IMR-90 (cell line): ENCODE results near the gene SLIT1. TPM values are rescaled to one million over a fixed set of nuclear protein-coding genes. Genes with fewer than 3 reads are reported as not detected.

ENCODE experiments used
- ATAC-seq: fragments of 200-7000 bp; cut with Tn5 transposase; 2 replicates; pipeline ENCODE4 v1.9.1; 2020; ENCODE audit warnings: low read depth, mild to moderate bottlenecking, moderate library complexity
- BruUV-seq: library from RNA; stranded (reverse); fragments of 400-500 nt; replicated peaks from 2 replicates; lab custom pipeline; 2021; lab: Mats Ljungman, UMichigan
- CTCF ChIA-PET: fragments of 300-600 bp; formaldehyde crosslinking; extraction: SDS; loops from one replicate; lab custom pipeline; 2021; ENCODE audit warnings: antibody characterized with exemption; lab: Yijun Ruan, JAX
- POLR2A ChIA-PET: fragments of 300-600 bp; sonication (Branson Sonifier 250); formaldehyde crosslinking; loops from one replicate; lab custom pipeline; 2022; ENCODE audit warnings: antibody characterized with exemption; ENCODE audit not compliant: unreplicated experiment; lab: Charles Lee
- DNase-seq: peaks from one replicate; pipeline ENCODE4 v3.0.0; 2013
- H2AFZ ChIP-seq: replicated peaks from 2 replicates; pipeline ENCODE3; 2013; ENCODE audit warnings: low read length, mild to moderate bottlenecking; ENCODE audit not compliant: poor library complexity
- H2AK5ac ChIP-seq: 2 replicates; pipeline ENCODE4 v1.6.1; 2013; ENCODE audit warnings: low read depth, low read length, inconsistent platforms
- H2AK9ac ChIP-seq: replicated peaks from 2 replicates; pipeline ENCODE3; 2013; ENCODE audit warnings: mild to moderate bottlenecking, low read depth, low read length, moderate library complexity; ENCODE audit not compliant: poor library complexity
- H2BK120ac ChIP-seq: 2 replicates; pipeline ENCODE4 v1.6.1; 2013; ENCODE audit warnings: low read depth, low read length, inconsistent platforms
- H2BK15ac ChIP-seq: 3 replicates; pipeline ENCODE4 v1.6.1; 2013; ENCODE audit warnings: low read depth, low read length, inconsistent platforms
- H2BK20ac ChIP-seq: 2 replicates; pipeline ENCODE4 v1.6.1; 2013; ENCODE audit warnings: low read depth, mild to moderate bottlenecking, inconsistent platforms, low read length, moderate library complexity
- H2BK5ac ChIP-seq: 2 replicates; pipeline ENCODE4 v1.6.1; 2013; ENCODE audit warnings: mild to moderate bottlenecking, low read depth, low read length, inconsistent platforms; ENCODE audit not compliant: poor library complexity, severe bottlenecking
- H3K14ac ChIP-seq: replicated peaks from 2 replicates; pipeline ENCODE4 v1.6.1; 2013; ENCODE audit warnings: low read depth, low read length, inconsistent platforms
- H3K18ac ChIP-seq: 2 replicates; pipeline ENCODE4 v1.6.1; 2013; ENCODE audit warnings: low read depth, low read length, control low read depth
- H3K23ac ChIP-seq: 2 replicates; pipeline ENCODE4 v1.6.1; 2013; ENCODE audit warnings: low read depth, low read length, inconsistent platforms
- H3K27ac ChIP-seq: 2 replicates; pipeline ENCODE4 v1.5.1; 2013; ENCODE audit warnings: mild to moderate bottlenecking, control low read depth, low read length; ENCODE audit not compliant: insufficient read depth
- H3K27me3 ChIP-seq: 2 replicates; pipeline ENCODE4 v1.6.1; 2013; ENCODE audit warnings: low read length; ENCODE audit not compliant: control insufficient read depth, insufficient read depth
- H3K36me3 ChIP-seq: 2 replicates; pipeline ENCODE4 v1.6.1; 2013; ENCODE audit warnings: low read length, mixed read lengths; ENCODE audit not compliant: control insufficient read depth, insufficient read depth
- H3K4ac ChIP-seq: 2 replicates; pipeline ENCODE4 v1.6.1; 2013; ENCODE audit warnings: low read depth, low read length, inconsistent platforms
- H3K4me1 ChIP-seq: 2 replicates; pipeline ENCODE4 v1.6.1; 2013; ENCODE audit warnings: low read length, mixed read lengths; ENCODE audit not compliant: control insufficient read depth, insufficient read depth
- H3K4me2 ChIP-seq: 2 replicates; pipeline ENCODE4 v1.6.1; 2013; ENCODE audit warnings: low read depth, mild to moderate bottlenecking, control low read depth, low read length, moderate library complexity
- H3K4me3 ChIP-seq: 2 replicates; pipeline ENCODE4 v1.5.1; 2013; ENCODE audit warnings: low read depth, mild to moderate bottlenecking, control low read depth, low read length, moderate library complexity; ENCODE audit not compliant: insufficient read depth
- H3K56ac ChIP-seq: 2 replicates; pipeline ENCODE4 v1.6.1; 2013; ENCODE audit warnings: low read length, inconsistent platforms; ENCODE audit not compliant: insufficient read depth; ENCODE audit errors: extremely low read depth
- H3K79me1 ChIP-seq, 2 experiments: 2 replicates each; pipeline ENCODE4 v1.6.1; 2013; ENCODE audit warnings: low read length in 2 of 2, inconsistent platforms in 1 of 2, low read depth in 1 of 2
- H3K9ac ChIP-seq: 2 replicates; pipeline ENCODE4 v1.6.1; 2013; ENCODE audit warnings: low read depth, low read length, control low read depth
- H3K9me1 ChIP-seq: 2 replicates; pipeline ENCODE4 v1.6.1; 2013; ENCODE audit warnings: low read length, inconsistent platforms; ENCODE audit not compliant: insufficient read depth
- H3K9me3 ChIP-seq: 2 replicates; pipeline ENCODE4 v1.6.1; 2013; ENCODE audit warnings: low read length; ENCODE audit not compliant: control insufficient read depth, insufficient read depth
- H4K20me1 ChIP-seq: 2 replicates; pipeline ENCODE4 v1.6.1; 2013; ENCODE audit warnings: low read length, inconsistent platforms; ENCODE audit not compliant: insufficient read depth
- H4K5ac ChIP-seq: 2 replicates; pipeline ENCODE4 v1.6.1; 2013; ENCODE audit warnings: mild to moderate bottlenecking, low read depth, low read length, control low read depth
- H4K8ac ChIP-seq, 2 experiments: 2 replicates each; pipeline ENCODE4 v1.6.1; 2013; ENCODE audit warnings: low read depth in 2 of 2, low read length in 2 of 2, control low read depth in 1 of 2, inconsistent platforms in 1 of 2
- H4K91ac ChIP-seq: 2 replicates; pipeline ENCODE4 v1.6.1; 2013; ENCODE audit warnings: low read depth, low read length, inconsistent platforms; ENCODE audit not compliant: insufficient read depth
- BHLHE40 ChIP-seq: fragments of 150-350 bp; IDR thresholded peaks from 2 replicates; pipeline ENCODE4 v1.6.1; 2016; ENCODE audit warnings: mild to moderate bottlenecking, low read depth, low read length
- CEBPB ChIP-seq: IDR thresholded peaks from 2 replicates; pipeline ENCODE4 v1.6.1; 2012; ENCODE audit warnings: low read depth, low read length, improper control_type of control experiment
- CHD1 ChIP-seq: IDR thresholded peaks from 2 replicates; pipeline ENCODE4 v1.6.1; 2012; ENCODE audit warnings: low read depth, low read length, improper control_type of control experiment
- ELK1 ChIP-seq: fragments of 150-350 bp; IDR thresholded peaks from 2 replicates; pipeline ENCODE4 v1.6.1; 2016; ENCODE audit warnings: low read depth, mild to moderate bottlenecking, low read length, moderate library complexity, borderline replicate concordance
- FOS ChIP-seq: fragments of 150-350 bp; IDR thresholded peaks from 2 replicates; pipeline ENCODE4 v1.6.1; 2016; ENCODE audit warnings: low read depth, low read length
- MAFK ChIP-seq: IDR thresholded peaks from 2 replicates; pipeline ENCODE4 v1.6.1; 2012; ENCODE audit warnings: low read depth, low read length, improper control_type of control experiment
- MAZ ChIP-seq: IDR thresholded peaks from 2 replicates; pipeline ENCODE4 v1.6.1; 2012; ENCODE audit warnings: low read depth, mild to moderate bottlenecking, low read length, improper control_type of control experiment, moderate library complexity, borderline replicate concordance
- MXI1 ChIP-seq: IDR thresholded peaks from 2 replicates; pipeline ENCODE4 v1.6.1; 2012; ENCODE audit warnings: low read depth, mild to moderate bottlenecking, low read length, moderate library complexity, borderline replicate concordance
- NFE2L2 ChIP-seq: fragments of 150-350 bp; IDR thresholded peaks from 2 replicates; pipeline ENCODE4 v1.6.1; 2016; ENCODE audit warnings: low read depth, mild to moderate bottlenecking, low read length
- RAD21 ChIP-seq: IDR thresholded peaks from 2 replicates; pipeline ENCODE4 v1.6.1; 2012; ENCODE audit warnings: low read length, improper control_type of control experiment
- RFX5 ChIP-seq: IDR thresholded peaks from 2 replicates; pipeline ENCODE4 v1.8.0; 2012; ENCODE audit warnings: low read depth, mild to moderate bottlenecking, low read length, moderate library complexity
- WGBS, 2 experiments: methylation state at CpG; one replicate each; pipeline versions ENCODE4 v1.1.5 to v1.1.7; 2013; ENCODE audit warnings: missing lambda C conversion rate in 2 of 2; ENCODE audit not compliant: insufficient read length in 1 of 2; ENCODE audit errors: extremely low coverage in 2 of 2; 5-methylcytosine and 5-hydroxymethylcytosine counted together
- dilution Hi-C: fragments of 300-500 bp; cut with HindIII; formaldehyde crosslinking; loops from one replicate; pipeline ENCODE4 v1.14.3; 2018; ENCODE audit warnings: low sequenced_read_pairs; ENCODE audit not compliant: unreplicated experiment
- in situ Hi-C: fragments of 300-500 bp; cut with MboI; formaldehyde crosslinking; loops from 3 replicates; pipeline ENCODE4 v1.14.3; 2019; ENCODE audit warnings: low sequenced_read_pairs, inconsistent platforms, mixed read lengths
- intact Hi-C: fragments of 100-400 bp; cut with micrococcal nuclease; formaldehyde crosslinking; loops from 2 replicates; pipeline ENCODE4 v1.10.0; 2022
- polyA plus RNA-seq, 3 experiments: library from polyadenylated mRNA; depleted of rRNA; stranded (reverse); fragments of >200 nt; gene quantifications; 2 replicates each; pipeline ENCODE4 v1.2.3, GENCODE V29; 2012; ENCODE audit warnings: low replicate concordance in 1 of 3
- total RNA-seq: library from RNA; depleted of rRNA; stranded (reverse); fragments of >200 nt; gene quantifications from 2 replicates; pipeline ENCODE4 v1.2.3, GENCODE V29; 2012
- TF ChIP-seq, protein P1 (sequence below): fragments of 150-350 bp; IDR thresholded peaks from 2 replicates; pipeline ENCODE4 v1.6.1; 2017; ENCODE audit warnings: mild to moderate bottlenecking, antibody characterized with exemption, low read length, low read depth

SLIT1 gene
- total and polyA plus RNA-seq, 2 of the 4 experiments (the other 2 are of a cell fraction) = under 0.01 TPM

- H3K4me3 ChIP-seq = no peak overlapping the region
- no peak overlapping the region for H2BK15ac ChIP-seq
- TF ChIP-seq, protein P1, sequence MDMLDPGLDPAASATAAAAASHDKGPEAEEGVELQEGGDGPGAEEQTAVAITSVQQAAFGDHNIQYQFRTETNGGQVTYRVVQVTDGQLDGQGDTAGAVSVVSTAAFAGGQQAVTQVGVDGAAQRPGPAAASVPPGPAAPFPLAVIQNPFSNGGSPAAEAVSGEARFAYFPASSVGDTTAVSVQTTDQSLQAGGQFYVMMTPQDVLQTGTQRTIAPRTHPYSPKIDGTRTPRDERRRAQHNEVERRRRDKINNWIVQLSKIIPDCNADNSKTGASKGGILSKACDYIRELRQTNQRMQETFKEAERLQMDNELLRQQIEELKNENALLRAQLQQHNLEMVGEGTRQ = no peak
- TF ChIP-seq CEBPB (no peak), NFE2L2 (no peak), BHLHE40 (no peak), ELK1 (no peak), FOS (no peak), RFX5 (no peak), CHD1 (no peak), RAD21 (no peak), MAZ (no peak), MAFK (no peak), MXI1 (no peak)
- H3K9ac ChIP-seq = no peak overlapping the region
- H3K27me3 ChIP-seq = peaks cover 19% of the 10 kb centered on the region
- no peak overlapping the region for H3K18ac ChIP-seq
- H2AK9ac ChIP-seq = no peak overlapping the region
- no peak overlapping the region for H3K56ac ChIP-seq
- no peak overlapping the region for H2AK5ac ChIP-seq
- no peak overlapping the region for H2BK5ac ChIP-seq
- H3K36me3 ChIP-seq = no peaks in the 10 kb centered on the region
- H3K4ac ChIP-seq = no peak overlapping the region
- H3K23ac ChIP-seq = no peak overlapping the region
- no peaks in the 10 kb centered on the region for H3K79me1 ChIP-seq
- no peak for ATAC-seq
- no peak overlapping the region for H2AFZ ChIP-seq
- no peak overlapping the region for H3K4me2 ChIP-seq
- H3K9me3 ChIP-seq = no peaks in the 10 kb centered on the region
- no peak overlapping the region for H4K5ac ChIP-seq
- no peak overlapping the region for H3K27ac ChIP-seq
- no peaks in the 10 kb centered on the region for H4K20me1 ChIP-seq
- no peak overlapping the region for H2BK120ac ChIP-seq
- no peak overlapping the region for H4K91ac ChIP-seq
- in situ Hi-C loops (no loop called here), dilution Hi-C loops (no loop called here), intact Hi-C loops (no loop called here)
- no TSS peak for BruUV-seq
- POLR2A ChIA-PET = no interaction called here
- DNase-seq = no peak
- H3K9me1 ChIP-seq = no peaks in the 10 kb centered on the region
- no peak overlapping the region for H2BK20ac ChIP-seq
- CTCF ChIA-PET = no interaction called here
- 60% methylated on average over 1 of the region's 17 CpGs; no CpG with 5 or more reads in 1 of the 2 experiments for WGBS, 2 experiments
- H3K4me1 ChIP-seq = no peaks in the 10 kb centered on the region
- H4K8ac ChIP-seq = no peak overlapping the region
- no peak overlapping the region for H3K14ac ChIP-seq
These were observed 21.8 kb downstream of the SLIT1 start for GRCh38 chr10:97163781-97164501.
